HTR-8/SVneo (cell line): Measurements from ENCODE around the gene ASB17.
A peak's percentile ranks its signal among the peaks of the same experiment; 100 is the strongest.
"Not testable (repeated sequence)": the region's sequence is repeated elsewhere in the genome, so short reads cannot be mapped to it uniquely, and the experiment has no call there.

Experiments used
- DNase-seq: peaks from one replicate; pipeline ENCODE4 v3.0.0; 2011; ENCODE audit warnings: low spot score, mixed read lengths; ENCODE audit not compliant: insufficient read length
- FAIRE-seq: peaks from 2 replicates; lab custom pipeline; 2011; peaks lifted over from hg19 to GRCh38; lab: Jason Lieb, UNC

Gene ASB17, protein sequence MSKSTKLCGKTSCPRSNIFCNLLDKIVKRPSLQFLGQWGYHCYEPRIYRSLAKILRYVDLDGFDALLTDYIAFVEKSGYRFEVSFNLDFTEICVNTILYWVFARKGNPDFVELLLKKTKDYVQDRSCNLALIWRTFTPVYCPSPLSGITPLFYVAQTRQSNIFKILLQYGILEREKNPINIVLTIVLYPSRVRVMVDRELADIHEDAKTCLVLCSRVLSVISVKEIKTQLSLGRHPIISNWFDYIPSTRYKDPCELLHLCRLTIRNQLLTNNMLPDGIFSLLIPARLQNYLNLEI

GRCh38 chr1:75932304-75932703 lies at the start of gene ASB17:
ASB17 (minus strand) TSS chr1:75932404; CDS start chr1:75932291, 113 bp downstream.
- DNase-seq, result no peak
- FAIRE-seq, result no peak

DNA sequence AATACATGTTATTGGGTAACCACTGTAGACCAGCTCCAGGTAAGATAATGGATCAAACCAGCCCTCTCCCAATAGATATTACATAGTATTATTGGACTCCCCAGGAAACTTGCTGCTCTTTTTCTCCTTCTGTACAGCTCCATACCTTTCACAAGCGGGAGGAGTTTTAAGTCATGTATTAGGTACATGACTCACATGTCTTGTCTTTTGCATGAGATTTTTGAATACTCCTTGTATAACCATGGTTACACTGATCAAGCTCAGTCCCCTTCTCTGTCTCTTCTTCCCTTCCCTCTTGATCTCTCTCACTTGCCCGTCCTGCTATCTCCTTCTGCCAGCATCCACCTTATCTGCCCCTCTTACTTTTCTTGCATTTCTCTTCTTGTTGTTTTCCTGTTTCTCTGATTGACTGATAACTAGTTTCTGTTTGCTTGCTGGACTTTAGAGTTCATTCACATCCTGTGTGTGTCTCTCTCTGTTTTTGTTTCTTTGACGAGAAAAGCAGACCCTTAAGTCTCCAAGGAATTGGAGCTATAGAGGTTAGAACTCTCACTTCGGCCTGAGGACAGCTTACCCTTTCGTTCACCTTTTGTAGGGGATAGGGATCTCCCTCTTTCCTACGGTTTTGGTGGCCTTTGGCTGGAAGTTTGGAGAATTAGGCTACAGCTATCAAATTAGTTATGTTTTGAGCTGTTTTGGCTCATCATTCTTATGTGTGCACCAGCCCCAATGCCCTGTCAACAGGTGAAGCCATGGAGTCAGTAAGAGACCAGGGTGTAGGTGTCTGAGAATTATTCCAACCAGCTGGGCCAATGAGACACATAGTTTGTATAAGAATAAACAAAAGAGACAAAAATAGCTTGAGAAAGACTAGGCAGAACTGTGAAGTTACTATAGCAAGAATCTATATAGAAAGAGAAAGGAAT lies 49.0 kb upstream of the ASB17 start:
- no peak for DNase-seq
- FAIRE-seq, result no peak

DNA sequence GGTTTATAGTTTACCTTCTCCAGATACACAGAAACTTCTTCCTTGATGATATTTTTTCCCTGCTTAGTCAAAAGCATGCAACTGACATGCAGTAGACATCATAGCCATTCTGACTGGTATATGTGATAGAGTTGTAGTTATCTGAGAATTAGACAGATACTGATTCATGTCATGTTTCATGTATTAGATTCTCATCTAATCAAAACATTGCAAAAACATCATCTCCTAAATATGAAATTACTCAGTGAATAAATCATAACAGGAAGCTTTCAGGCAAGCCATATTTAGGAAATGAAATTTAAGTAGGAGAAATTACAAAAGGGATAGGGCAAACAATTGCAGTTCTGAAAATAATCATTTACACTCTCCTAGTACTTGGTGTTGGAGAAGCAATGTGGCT lies 38.4 kb upstream of the ASB17 start:
- DNase-seq (no peak), FAIRE-seq (no peak)

DNA sequence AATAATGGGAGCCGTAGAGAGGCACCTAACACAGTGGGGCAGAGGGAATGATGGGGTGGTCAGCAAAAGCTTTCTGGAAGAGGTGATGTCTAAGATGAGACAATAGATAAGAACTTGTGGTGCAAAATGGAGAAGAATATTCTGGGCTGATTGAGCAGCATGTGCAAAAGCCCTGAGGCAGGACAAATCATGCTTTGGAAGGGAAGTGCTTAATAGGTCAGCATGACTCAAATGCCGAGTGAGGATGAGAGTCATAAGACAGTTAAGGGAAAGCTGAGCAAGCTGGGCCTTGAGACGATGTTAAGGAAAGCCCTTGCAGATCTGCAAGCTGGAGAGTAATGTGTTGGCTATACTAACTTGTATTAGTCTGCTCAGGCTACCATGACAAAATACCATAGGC lies 37.3 kb upstream of the ASB17 start:
- DNase-seq, result no peak
- FAIRE-seq, result no peak

GRCh38 chr1:75967719-75968118 lies 35.5 kb upstream of the ASB17 start:
- FAIRE-seq (no peak), DNase-seq (no peak)

DNA sequence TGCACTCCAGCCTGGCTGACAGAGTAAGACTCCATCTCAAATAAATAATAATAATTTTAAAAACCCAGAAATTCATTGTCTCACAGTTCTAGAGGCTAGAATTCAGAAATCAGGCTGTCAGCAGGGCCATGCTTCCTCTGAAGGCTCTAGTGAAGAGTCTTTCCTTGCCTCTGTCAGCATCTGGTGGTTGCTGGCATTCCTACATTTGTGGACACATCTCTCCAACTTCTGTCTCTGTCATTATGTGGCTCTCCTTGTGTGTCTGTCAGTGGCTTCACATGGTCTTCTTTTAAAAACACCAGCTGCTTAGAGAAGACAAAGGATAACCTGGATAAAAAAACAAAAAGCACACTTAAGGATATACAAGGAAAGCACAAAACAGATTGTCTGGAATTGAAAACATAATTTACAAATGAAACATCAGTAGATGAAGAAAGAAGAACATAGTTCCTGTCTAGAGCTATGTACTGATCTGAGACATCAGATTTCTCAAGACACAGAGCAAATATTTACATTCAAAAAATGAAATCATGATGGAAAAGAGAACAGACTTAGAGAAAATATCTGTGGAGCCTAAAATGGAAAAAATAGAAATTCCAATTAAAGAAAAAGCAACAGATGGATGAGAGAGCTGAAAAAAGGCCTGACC lies 32.7 kb upstream of the ASB17 start:
- no peak for FAIRE-seq
- no peak for DNase-seq

GRCh38 chr1:75964110-75964759 lies 32.0 kb upstream of the ASB17 start:
- FAIRE-seq, DNase-seq: not testable (repeated sequence)

- FAIRE-seq, result no peak
Observed at GRCh38 chr1:75954586-75954985, 22.4 kb upstream of the ASB17 start.

DNA sequence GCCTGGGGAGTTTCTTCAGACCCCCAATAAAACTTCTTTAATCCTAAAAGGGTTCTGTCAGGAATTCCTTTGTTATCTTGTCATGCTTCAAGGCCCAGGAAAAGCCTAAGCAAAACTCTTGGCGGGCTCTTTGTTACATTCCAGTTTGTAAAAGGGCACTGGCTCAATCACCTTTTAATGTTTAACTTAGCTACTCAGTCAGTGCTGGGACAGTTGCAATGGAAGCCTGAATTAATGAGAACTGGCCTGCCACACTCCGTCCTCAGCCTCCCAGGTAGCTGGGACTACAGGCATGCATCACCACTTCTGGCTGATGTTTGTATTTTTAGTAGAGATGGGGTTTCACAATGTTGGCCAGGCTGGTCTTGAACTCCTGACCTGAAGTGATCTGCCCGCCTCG lies 21.3 kb upstream of the ASB17 start:
- DNase-seq (no peak), FAIRE-seq (no peak)

More at GRCh38 chr1:75954586-75954985, 22.4 kb upstream of the ASB17 start:
- DNase-seq, result no peak

- DNase-seq (no peak), FAIRE-seq (no peak)
Observed at GRCh38 chr1:75952016-75952415, 19.8 kb upstream of the ASB17 start.

DNA sequence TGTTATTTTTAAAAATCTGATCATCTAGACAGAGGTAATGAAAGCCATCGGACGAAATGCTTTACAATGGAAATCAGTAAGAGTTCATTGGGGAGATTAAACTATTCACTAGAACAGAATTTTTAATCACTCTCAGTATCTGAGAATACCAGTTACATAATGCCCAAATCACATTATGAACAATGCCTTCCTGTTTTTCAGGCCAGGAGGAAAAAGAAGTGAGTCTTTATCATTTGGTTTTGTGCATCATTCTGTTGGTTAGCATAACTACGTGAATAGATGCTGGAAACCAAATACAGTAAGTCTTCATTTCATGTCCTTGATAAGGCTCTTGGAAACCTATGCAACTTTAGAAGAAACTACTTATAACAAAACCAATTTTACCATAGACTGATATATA lies 18.0 kb upstream of the ASB17 start:
- FAIRE-seq, result no peak
- DNase-seq, result no peak

- not testable (repeated sequence) for DNase-seq, FAIRE-seq
Observed at GRCh38 chr1:75943037-75943436, 10.8 kb upstream of the ASB17 start.

GRCh38 chr1:75937034-75937433 lies 4.8 kb upstream of the ASB17 start:
- FAIRE-seq, result no peak
- DNase-seq, result no peak

- DNase-seq, result no peak
- FAIRE-seq, result no peak
Observed at GRCh38 chr1:75922698-75923097, 9.5 kb downstream of the ASB17 start.

DNA sequence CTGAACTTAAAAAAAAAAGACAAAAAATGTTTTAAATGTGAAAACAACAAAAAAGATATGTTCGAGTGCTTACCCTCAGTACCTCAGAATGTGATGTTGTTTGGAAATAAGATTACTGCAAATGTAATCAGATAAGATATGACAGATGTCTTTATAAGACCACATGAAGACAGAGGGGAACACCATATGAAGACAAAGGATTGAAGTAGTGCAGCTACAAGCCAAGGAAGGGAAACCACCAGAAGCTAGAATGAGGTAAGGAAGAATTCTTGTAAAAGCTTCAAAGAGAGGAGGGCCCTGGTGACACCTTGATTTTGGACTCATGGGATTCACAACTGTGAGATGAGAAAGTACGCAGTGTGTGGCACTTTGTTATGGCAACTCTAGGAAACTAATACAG lies 15.4 kb downstream of the ASB17 start:
- no peak for DNase-seq
- FAIRE-seq, result no peak

GRCh38 chr1:75908717-75909152 lies 23.5 kb downstream of the ASB17 start:
- FAIRE-seq (no peak), DNase-seq (peak; percentile 7)

DNA sequence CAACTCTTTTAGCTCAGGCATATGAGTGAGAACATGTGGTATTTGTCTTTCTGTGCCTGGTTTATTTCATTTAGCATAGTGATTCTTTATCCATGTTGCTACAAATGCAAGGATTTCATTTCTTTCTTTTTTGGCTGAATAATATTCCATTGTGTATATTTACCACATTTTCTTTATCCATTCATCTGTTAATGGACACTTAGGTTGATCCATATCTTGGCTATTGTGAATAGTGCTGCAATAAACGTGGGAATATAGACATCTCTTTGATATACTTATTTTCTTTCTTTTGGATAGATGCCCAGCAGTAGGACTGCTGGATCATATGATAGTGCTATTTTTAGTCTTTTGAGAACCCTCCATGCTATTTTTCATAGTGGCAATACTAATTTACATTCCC lies 30.8 kb downstream of the ASB17 start:
- FAIRE-seq (no peak), DNase-seq (no peak)

GRCh38 chr1:75884437-75884836 lies 47.8 kb downstream of the ASB17 start:
- FAIRE-seq (no peak), DNase-seq (no peak)

DNA sequence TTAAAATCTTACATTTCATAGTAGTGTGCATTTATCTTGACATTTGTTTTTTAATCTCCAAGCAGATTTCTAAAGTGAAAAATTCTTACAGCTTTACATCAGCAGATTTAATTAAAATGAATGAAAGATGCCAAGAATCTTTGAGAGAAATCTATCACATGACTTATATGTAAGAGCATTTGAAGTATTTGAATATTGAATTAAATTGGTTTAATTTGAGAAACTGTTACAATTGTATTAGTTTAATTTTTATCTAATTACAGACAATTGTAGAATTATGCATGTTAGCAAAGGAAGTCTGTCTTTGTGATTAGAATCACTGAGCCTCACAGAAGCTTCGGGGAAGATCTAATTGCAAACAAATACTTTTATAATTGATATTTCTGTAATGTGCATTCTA lies 52.2 kb downstream of the ASB17 start:
- DNase-seq (no peak), FAIRE-seq (no peak)

DNA sequence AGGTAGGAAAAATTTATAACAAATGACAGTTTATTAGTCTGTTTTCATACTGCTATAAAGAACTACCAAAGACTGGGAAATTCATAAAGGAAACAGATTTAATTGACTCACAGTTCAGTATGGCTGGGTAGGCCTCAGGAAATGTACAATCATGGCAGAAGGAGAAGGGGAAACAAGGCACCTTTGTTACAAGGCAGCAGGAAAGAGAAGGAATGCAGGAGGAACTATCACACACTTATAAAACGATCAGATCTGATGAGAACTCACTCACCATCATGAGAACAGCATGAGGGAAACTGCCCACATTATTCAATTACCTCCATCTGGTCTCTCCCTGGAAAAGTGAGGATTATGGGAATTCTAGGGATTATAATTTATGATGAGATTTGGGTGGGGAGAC lies 61.3 kb downstream of the ASB17 start:
- no peak for DNase-seq
- FAIRE-seq, result no peak
